SK-N-MC (cell line): ENCODE results near the gene TBC1D14.

ENCODE experiments used
- FOXP2 ChIP-seq: optimal IDR thresholded peaks from 2 replicates; pipeline ENCODE3; 2011; ENCODE audit warnings: mild to moderate bottlenecking, moderate library complexity; ENCODE audit not compliant: insufficient read depth; ENCODE audit errors: extremely low read length, control extremely low read depth
- POLR2AphosphoS5 ChIP-seq: IDR thresholded peaks from 2 replicates; pipeline ENCODE4 v1.6.1; 2012; ENCODE audit warnings: mild to moderate bottlenecking, low read depth, low read length, borderline replicate concordance

- TF ChIP-seq POLR2AphosphoS5 (no peak), FOXP2 (no peak)
Observed at GRCh38 chr4:6937754-6938153, 28.1 kb downstream of the TBC1D14 start.
